IgD-negative memory B cell (primary cell): ENCODE measurements around the gene TSPAN31. TPM values are rescaled to one million over a fixed set of nuclear protein-coding genes. Genes with fewer than 3 reads are reported as not detected.

Experiments used
- H3K27ac Mint-ChIP-seq, 3 donors: one replicate each; pipeline ENCODE4 v1.8.0; 2020 to 2022; ENCODE audit warnings: mild to moderate bottlenecking in 3 of 3, mixed read lengths in 3 of 3, moderate library complexity in 1 of 3
- H3K27me3 Mint-ChIP-seq: one replicate; pipeline ENCODE4 v1.8.0; 2021; ENCODE audit warnings: mixed read lengths
- H3K36me3 Mint-ChIP-seq: one replicate; pipeline ENCODE4 v1.8.0; 2020; ENCODE audit warnings: mild to moderate bottlenecking, mixed read lengths
- H3K4me1 Mint-ChIP-seq, 3 donors: one replicate each; pipeline ENCODE4 v1.8.0; 2020 to 2022; ENCODE audit warnings: mixed read lengths in 3 of 3, mild to moderate bottlenecking in 1 of 3
- H3K4me3 Mint-ChIP-seq, 4 donors: one replicate each; pipeline ENCODE4 v1.8.0; 2020 to 2022; ENCODE audit warnings: mild to moderate bottlenecking in 4 of 4, mixed read lengths in 4 of 4, moderate library complexity in 3 of 4
- H3K9me3 Mint-ChIP-seq, 3 donors: one replicate each; pipeline ENCODE4 v1.8.0; 2020 to 2021; ENCODE audit warnings: mixed read lengths in 3 of 3, mild to moderate bottlenecking in 1 of 3
- polyA plus RNA-seq: library from polyadenylated mRNA; unstranded; fragments of 300-500 nt; fragmentation: Illumina TruSeq; gene quantifications from one replicate; pipeline ENCODE4 v1.2.3, GENCODE V29; 2021

TSPAN31 gene
- polyA plus RNA-seq, 1 donor from 2014 or later = 52.8 TPM

DNA sequence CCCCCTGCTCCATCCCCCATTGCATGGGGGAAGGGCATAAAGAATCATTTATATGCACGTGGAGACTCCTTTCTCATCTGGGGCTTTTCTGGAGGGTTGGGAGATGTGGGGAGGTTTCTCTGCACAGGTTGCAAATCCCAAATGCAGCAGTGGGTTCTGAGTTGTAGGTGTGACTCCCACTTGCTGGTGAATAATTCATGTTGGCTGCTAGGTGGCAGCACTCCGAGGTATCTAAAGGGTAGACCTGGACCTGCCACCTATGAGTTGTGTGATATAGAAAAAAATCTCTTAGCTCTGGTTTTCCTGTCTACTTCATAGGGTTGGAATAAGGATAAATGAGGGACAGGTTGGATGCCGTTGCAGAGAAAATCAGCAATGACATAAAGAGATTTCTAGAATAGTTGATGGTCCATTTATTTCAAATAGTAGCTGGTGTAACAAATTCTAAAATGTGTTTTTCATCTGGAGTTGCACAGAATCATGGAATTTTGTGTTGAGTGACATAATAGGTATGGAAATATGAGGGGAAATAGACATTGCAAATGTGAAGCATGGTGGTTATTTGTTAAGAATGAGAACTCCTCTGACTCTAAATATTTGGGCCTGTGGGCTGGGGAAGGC lies 14.6 kb downstream of the TSPAN31 start:
- Mint-ChIP-seq H3K27me3 (peaks cover 6% of the 10 kb centered on the region), H3K9me3 (no peaks in the 10 kb centered on the region), H3K36me3 (peaks cover 9% of the 10 kb centered on the region), H3K4me1 (peaks cover 24 to 30% (median 24%) of the 10 kb centered on the region in 3 donors), H3K4me3 (peak overlapping the region in 1 of 4 donors; percentile 81), H3K27ac (peak overlapping the region in 2 of 3 donors; percentile 56 to 84)

DNA sequence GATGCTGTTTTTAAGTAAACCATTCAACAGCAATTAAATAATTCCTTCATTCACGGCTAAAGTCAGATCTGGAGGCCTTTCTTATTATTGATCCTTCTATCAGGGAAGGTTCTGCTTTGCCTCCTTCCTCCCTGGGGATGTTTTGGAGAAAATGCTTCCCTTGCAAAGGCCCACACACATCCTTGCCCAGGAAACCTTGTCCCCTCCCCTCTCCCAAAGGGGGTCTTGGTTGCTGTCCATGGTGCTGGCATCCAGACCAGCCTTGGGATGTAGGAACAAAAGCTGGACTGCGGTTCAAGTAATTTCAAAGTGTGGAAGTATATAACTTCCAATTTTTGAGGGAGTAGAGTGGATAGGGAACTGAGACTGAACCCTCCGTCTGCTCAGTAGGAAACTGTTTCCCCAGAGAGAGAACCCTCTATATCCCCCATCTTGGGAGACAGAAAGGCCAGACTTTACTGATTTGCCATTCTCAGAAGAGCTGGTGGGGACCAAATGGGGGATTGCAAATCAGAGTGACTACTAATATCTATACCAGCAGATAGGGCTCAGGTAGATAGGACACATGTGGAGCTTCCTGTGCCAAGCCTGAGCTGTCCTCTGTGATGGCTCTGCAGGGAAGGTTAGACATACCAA lies 15.6 kb downstream of the TSPAN31 start:
- Mint-ChIP-seq H3K27me3 (peaks cover 16% of the 10 kb centered on the region), H3K4me1 (peaks cover 24 to 30% (median 24%) of the 10 kb centered on the region in 3 donors), H3K27ac (no peak overlapping the region), H3K4me3 (peak overlapping the region in 1 of 4 donors; percentile 81), H3K9me3 (no peaks in the 10 kb centered on the region), H3K36me3 (peaks cover 9% of the 10 kb centered on the region)

DNA sequence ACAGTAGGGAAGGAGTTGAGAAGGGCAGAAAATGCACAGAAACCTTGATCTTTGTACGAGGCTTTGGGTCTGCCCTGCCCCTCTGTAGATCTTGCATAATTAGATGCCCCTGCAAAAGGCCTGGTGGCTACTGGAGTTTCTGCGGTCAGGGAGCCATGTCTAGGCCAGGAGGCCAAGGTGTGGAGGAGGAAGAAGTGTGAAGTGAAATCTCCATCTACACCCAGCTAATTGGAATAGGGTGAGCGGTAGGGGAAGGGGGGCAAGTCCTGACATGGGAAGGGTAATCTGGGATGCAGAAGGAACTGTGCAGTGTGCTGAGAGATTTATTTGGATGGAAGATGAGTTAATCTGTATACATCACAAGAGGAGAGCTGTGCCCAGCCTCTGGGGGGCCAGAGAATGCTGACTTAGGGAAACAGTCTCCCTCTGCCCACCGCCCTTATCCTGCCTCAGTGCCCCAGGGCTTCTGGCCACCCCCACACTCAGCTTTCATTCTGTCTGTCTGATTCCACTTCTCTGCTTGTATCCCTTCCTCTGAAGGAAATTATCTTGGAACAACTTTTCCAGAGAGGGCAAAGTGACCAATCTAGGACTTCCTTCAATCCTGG lies 16.7 kb downstream of the TSPAN31 start:
- H3K36me3 Mint-ChIP-seq = peaks cover 8% of the 10 kb centered on the region
- H3K4me3 Mint-ChIP-seq = peak overlapping the region in 1 of 4 donors; percentile 81
- peaks cover 24% of the 10 kb centered on the region for H3K27me3 Mint-ChIP-seq
- peak overlapping the region in 1 of 3 donors; percentile 86 for H3K27ac Mint-ChIP-seq
- H3K4me1 Mint-ChIP-seq = peaks cover 23 to 32% (median 26%) of the 10 kb centered on the region in 3 donors
- no peaks in the 10 kb centered on the region for H3K9me3 Mint-ChIP-seq

DNA sequence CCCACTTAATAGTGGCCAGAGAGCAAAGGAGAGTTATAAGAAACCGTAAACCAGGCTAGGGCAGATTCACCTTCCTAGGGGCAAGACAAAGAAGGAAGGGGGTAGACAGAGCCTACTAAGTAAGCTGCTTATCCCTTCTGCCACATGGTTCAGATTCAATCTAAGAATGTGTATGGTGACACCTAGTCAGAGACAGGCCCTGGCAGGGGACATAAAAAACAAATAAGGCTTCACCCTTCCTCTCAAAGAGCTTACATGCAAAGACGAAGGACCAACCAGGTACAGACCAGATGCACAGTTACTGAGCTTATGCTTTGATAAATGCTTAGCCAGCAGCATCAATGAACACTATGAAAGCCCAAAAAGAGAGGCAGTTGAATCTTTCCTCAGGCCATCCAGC lies 17.6 kb downstream of the TSPAN31 start:
- Mint-ChIP-seq H3K27me3 (peaks cover 28% of the 10 kb centered on the region), H3K27ac (no peak overlapping the region), H3K4me3 (peak overlapping the region in 1 of 4 donors; percentile 35), H3K36me3 (peaks cover 7% of the 10 kb centered on the region), H3K4me1 (peaks cover 22 to 28% (median 23%) of the 10 kb centered on the region in 3 donors), H3K9me3 (no peaks in the 10 kb centered on the region)

DNA sequence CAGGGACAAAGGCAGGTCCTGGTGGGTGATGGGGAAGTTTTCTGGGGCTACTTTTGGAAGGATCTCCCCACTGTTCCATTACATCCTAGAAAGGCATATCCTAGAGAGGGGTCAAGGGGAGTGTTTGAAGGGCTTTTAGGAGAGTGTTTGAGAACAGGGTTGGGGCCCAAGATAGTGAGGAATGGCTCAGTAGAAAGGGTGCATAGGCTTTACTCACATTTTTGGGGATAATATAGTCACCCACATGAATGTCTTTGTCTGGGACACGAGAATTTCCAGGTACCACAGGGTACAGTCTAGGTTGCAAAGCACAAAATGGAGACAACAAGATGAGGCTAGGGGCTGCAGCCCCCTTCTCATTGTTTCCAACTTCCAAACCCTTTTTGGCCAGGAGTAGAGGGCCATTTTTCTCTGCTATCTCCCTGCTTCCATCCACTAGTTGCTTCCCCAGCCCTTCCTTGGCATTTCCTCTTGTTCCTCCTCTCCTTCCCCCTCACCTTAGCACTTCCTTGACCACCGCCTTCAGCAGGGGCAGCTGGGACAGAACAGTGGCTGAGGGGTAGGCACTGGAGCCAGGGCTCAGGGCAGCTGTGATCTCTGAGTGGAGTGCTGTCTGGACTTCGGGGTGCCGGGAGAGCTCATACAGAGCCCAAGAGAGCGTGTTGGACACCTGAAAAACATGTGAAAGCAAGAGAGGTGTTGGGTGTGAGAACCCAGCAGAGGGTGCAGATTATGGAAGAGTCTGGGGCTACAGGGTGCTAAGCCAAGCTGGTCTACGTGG lies 19.2 kb downstream of the TSPAN31 start:
- H3K27me3 Mint-ChIP-seq = peaks cover 28% of the 10 kb centered on the region
- H3K4me1 Mint-ChIP-seq = peaks cover 19 to 28% (median 23%) of the 10 kb centered on the region in 3 donors
- peak overlapping the region; percentile 13 to 90 (median 78) for H3K4me3 Mint-ChIP-seq
- H3K36me3 Mint-ChIP-seq = peaks cover 8% of the 10 kb centered on the region
- no peaks in the 10 kb centered on the region for H3K9me3 Mint-ChIP-seq
- peak overlapping the region in 2 of 3 donors; percentile 87 to 88 for H3K27ac Mint-ChIP-seq

DNA sequence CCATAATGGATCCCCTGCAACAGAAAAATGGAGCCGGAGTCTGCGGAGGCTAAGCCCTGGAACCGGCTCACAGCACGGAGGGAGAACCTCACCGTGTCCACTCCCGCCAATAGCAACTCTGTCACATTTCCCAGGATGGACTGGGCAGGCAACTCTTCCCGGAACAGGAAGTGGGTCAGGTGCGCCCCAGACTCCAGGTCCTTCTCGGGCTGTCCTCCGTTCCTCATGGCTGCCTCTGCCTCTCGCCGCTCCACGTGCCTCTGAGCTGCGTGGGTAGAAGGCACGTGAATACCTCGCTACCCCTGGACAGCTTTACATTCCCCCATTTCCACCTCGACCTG lies 19.8 kb downstream of the TSPAN31 start:
- no peaks in the 10 kb centered on the region for H3K9me3 Mint-ChIP-seq
- H3K27ac Mint-ChIP-seq = no peak overlapping the region
- peaks cover 4% of the 10 kb centered on the region for H3K36me3 Mint-ChIP-seq
- peaks cover 14 to 23% (median 17%) of the 10 kb centered on the region in 3 donors for H3K4me1 Mint-ChIP-seq
- peaks cover 28% of the 10 kb centered on the region for H3K27me3 Mint-ChIP-seq
- peak overlapping the region; percentile 74 to 90 (median 82) for H3K4me3 Mint-ChIP-seq

DNA sequence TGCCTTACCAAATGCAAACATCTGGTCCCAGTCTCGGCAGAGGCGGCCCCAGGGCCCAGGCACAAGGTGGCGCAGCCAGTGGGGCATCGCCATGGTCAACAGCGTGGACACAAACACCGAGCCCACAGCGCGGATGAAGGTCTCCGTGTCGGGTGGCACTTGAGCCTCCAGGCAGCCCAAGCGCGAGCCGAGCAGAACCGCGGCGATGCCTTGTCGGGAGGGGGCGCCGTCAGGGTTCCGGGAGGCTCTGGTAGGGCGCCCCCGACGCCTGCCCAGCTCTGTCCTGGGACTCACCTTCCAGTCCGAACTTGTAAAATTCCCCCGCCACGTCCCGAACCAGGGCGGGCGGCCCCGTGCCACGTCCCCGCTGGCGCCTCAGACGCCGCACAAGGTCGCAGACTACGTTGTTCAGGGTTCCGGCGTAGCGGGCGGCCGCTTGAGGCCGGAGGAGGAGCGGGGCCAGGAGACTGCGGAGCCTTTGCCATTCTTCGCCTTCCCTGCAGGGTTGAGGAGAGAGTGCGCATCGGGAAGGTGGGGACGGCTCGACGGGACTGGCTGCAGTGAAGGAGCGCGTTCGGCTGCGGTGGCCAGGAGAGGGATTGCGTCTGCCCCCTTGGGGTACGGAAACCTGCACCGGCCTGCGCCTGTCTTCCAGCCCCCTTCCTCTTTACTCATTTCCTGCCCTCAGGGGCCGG lies 20.3 kb downstream of the TSPAN31 start:
- H3K36me3 Mint-ChIP-seq = peaks cover 3% of the 10 kb centered on the region
- peaks cover 13 to 18% (median 16%) of the 10 kb centered on the region in 3 donors for H3K4me1 Mint-ChIP-seq
- peak overlapping the region; percentile 74 to 90 (median 82) for H3K4me3 Mint-ChIP-seq
- H3K27me3 Mint-ChIP-seq = peaks cover 28% of the 10 kb centered on the region
- H3K9me3 Mint-ChIP-seq = no peaks in the 10 kb centered on the region
- no peak overlapping the region for H3K27ac Mint-ChIP-seq

DNA sequence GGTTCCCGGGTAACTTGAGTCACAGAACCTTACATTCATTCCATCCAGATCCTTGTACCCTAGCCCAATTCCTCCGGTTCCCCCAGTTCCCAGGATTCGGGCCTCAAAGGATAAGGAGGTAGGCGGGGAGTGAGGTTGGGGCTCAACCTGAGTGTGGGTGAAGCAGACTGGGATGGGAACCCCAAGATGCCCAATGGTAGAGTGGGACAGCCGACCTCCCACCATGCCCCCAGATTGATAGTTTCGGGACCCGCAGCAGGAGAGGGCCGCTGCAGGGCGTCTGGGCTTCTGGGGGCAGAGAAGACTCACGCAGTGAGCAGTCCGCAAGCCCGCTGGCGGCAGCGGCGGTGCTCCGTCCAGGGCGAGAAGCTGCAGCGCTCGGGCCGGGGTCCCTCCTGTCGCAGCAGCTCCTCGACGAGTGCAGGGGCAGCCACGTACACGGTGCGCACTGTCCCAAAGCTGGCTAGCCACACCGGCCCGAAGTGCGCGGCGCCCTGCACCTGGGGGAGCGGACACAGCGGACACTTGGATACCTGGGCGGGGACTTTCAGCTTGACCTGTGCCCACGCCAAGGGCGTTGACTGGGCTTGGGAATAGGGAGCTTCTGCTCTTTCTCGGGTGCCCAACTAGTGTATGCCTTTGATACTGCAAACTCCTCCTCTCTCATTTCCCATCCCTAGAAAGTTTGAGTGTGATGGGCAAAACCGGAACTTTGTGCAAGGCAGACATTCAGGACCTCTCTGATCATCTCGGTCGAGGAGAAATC lies 21.0 kb downstream of the TSPAN31 start:
- peaks cover 13 to 17% (median 16%) of the 10 kb centered on the region in 3 donors for H3K4me1 Mint-ChIP-seq
- peaks cover 28% of the 10 kb centered on the region for H3K27me3 Mint-ChIP-seq
- H3K36me3 Mint-ChIP-seq = peaks cover 3% of the 10 kb centered on the region
- peak overlapping the region; percentile 74 to 92 (median 82) for H3K4me3 Mint-ChIP-seq
- H3K9me3 Mint-ChIP-seq = no peaks in the 10 kb centered on the region
- H3K27ac Mint-ChIP-seq = no peak overlapping the region

DNA sequence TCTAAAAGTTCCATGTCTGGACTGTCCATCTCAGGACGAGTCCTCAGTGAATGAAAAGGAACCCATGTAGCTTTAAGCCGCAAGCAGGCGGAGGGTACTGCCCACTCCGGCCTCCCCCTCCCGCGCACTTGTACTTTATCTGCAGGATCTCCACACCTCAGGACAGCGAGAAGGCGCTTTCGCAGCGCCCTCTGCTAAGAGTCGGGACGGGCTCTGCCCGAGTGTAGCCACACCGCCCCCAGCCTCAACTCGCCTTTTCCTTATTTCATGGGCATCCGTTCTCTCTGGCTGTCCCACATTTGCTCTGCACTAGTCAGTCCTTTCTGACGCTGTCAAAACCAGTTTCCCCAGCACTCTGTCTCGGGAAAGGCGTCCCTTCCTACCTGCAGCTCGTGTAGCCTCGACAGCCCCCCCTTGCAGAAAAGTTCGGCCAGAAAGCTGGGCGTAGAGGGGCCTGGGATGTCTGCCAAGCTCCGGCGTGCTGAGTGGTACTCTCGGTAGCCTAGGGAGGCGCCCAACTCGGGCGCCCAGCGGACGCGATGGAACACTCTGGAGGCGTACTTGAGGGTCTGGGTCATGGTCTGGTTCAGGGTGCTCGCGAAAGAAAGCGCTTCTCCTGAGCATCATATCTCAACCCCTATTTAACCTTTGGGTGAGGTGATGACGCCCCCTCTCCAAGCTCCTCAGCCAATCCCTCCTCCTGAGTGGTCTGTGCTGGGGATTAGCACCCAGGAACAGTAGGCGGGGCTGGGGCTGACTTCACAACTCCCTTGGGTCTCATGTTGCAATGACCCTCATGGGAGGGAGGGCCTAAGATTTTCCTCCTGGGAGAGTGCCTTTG lies 21.8 kb downstream of the TSPAN31 start, which contains the start of gene CYP27B1:
CYP27B1 (minus strand) TSS at position 615 of the 841 bp plus-strand sequence; CDS start at position 578, 37 bp downstream.
- H3K27me3 Mint-ChIP-seq = peaks cover 28% of the 10 kb centered on the region
- peaks cover 19 to 21% (median 20%) of the 10 kb centered on the region in 3 donors for H3K4me1 Mint-ChIP-seq
- no peak within 1 kb of the TSS for H3K27ac Mint-ChIP-seq

DNA sequence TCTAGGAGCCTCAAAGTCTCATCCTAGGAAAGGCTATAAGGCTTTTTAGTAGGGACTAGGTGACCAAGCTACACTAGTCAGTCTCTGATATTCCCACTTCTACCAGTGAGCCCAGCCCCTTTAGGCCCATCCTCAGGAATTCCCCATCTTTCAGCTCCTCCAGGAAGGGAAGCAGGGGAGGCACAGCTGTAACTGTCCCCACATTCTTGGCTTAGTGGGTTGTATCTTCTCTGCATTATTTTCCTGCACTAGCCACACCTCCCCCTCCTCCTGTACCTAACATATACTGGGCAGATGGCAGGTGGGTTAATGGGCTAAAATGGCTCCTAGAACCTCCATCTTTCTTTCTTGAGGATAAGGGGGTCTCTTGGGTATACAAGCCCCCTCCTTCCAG lies 22.5 kb downstream of the TSPAN31 start:
- no peak overlapping the region for H3K27ac Mint-ChIP-seq
- H3K27me3 Mint-ChIP-seq = peaks cover 31% of the 10 kb centered on the region
- H3K4me3 Mint-ChIP-seq = peak overlapping the region in 2 of 4 donors; percentile 49 to 74
- peaks cover 3% of the 10 kb centered on the region for H3K36me3 Mint-ChIP-seq
- H3K9me3 Mint-ChIP-seq = no peaks in the 10 kb centered on the region
- peaks cover 23 to 24% (median 23%) of the 10 kb centered on the region in 3 donors for H3K4me1 Mint-ChIP-seq

More for the DNA sequence above, 21.8 kb downstream of the TSPAN31 start, which contains the start of gene CYP27B1:
- peaks cover 3% of the 10 kb centered on the region for H3K36me3 Mint-ChIP-seq
- H3K4me3 Mint-ChIP-seq = peak within 1 kb of the TSS; percentile 74 to 92 (median 82)
- H3K9me3 Mint-ChIP-seq = no peaks in the 10 kb centered on the region

DNA sequence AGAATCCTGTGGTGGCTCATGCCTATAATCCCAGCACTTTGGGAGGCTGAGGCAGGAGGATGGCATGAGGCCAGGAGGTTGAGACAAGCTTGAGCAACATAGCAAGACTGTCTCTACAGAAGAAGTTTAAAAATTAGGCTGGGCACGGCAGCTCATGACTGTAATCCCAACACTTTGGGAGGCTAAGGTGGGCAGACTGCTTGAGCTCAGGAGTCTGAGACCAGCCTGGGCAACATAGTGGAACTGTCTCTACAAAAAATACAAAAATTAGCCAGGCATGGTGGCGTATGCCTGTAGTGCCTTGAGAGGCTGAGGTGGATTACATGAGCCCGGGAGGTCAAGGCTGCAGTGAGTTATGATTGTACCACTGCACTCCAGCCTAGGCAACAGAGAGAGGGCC lies 23.0 kb downstream of the TSPAN31 start:
- peaks cover 23 to 25% (median 23%) of the 10 kb centered on the region in 3 donors for H3K4me1 Mint-ChIP-seq
- no peaks in the 10 kb centered on the region for H3K9me3 Mint-ChIP-seq
- peaks cover 31% of the 10 kb centered on the region for H3K27me3 Mint-ChIP-seq
- peaks cover 3% of the 10 kb centered on the region for H3K36me3 Mint-ChIP-seq
- H3K4me3 Mint-ChIP-seq = peak overlapping the region in 1 of 4 donors; percentile 63
- H3K27ac Mint-ChIP-seq = no peak overlapping the region

DNA sequence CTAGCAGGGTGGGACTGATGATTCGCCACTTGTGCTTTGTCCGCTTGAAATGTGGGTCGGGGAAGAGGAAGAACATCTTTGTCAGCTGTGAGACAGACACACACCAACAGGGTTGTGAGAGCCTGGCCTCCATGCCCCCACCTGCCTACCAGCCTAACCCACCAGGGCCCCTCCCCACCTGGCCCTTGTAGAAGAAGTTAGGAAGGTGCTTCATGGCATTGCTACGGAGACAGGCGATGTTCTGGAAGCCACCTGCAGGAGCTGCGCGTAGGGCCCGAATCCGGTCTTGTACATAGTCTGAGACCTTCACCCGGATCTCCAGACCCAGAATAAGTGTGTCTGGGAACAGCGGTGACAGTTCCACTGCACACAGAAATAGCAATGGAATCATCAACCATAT lies 24.8 kb downstream of the TSPAN31 start:
- Mint-ChIP-seq H3K36me3 (peaks cover 5% of the 10 kb centered on the region), H3K27me3 (peaks cover 23% of the 10 kb centered on the region), H3K9me3 (no peaks in the 10 kb centered on the region), H3K4me1 (peaks cover 15 to 22% (median 21%) of the 10 kb centered on the region in 3 donors), H3K4me3 (peak overlapping the region in 2 of 4 donors; percentile 37 to 86), H3K27ac (no peak overlapping the region)

DNA sequence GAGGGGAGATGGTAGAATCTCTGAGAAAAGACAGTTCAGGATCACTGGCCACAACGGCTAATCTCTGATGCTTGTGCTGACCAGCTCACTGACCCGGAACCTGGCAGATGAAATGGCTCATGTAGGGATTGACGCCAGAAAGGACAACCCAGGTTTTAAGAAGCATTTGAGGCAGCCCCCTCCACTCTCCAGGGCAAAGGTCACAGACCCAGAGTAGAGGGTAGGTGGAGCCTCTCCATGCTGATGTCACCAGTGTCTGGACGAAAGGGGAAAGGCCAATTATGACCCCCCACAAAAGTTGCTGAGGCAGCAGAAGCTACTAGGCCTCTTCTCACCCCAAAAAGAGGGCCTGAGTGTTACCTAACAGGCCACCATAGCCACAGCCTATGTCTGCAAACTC lies 25.9 kb downstream of the TSPAN31 start:
- H3K4me3 Mint-ChIP-seq = peak overlapping the region; percentile 37 to 86 (median 70)
- H3K9me3 Mint-ChIP-seq = no peaks in the 10 kb centered on the region
- H3K4me1 Mint-ChIP-seq = peaks cover 15 to 18% (median 17%) of the 10 kb centered on the region in 3 donors
- peaks cover 12% of the 10 kb centered on the region for H3K27me3 Mint-ChIP-seq
- H3K36me3 Mint-ChIP-seq = peaks cover 5% of the 10 kb centered on the region
- H3K27ac Mint-ChIP-seq = peak overlapping the region in 1 of 3 donors; percentile 97
